ENCODE data around the gene ZNF462.

The ZNF462 gene

DNA sequence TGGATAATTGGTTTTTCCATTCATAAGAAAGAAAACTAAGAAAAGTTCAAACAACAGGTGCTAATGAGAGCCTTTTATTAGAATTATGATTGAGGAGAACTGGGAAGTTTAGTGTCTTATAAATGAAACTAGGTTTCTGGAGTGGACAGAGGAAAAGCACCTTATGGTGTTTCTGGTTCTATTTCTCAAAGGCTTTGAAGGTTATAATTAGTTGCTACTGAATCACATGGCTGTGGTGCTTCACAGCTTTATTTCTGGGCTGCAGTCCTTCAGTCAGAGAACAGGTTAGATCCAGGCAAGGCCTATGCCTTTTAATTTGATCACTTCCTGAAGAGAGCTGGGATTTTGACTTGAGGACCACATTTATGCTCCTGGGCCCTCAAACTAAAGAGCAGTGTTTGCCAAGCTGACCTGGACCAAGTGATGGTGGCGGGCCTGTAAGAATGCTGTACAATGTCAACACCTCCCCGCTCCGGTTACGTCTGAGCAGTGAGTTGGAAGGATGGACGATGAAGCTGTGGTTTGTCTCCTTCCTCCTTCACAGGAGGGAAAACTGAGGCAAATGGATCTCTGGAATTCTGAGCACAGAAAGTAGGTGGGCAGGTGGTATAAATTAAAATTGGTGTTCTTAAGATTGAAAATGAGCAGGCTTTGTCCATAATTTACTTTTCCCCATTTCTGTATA is 56.0 kb downstream of the ZNF462 start:
- no peak overlapping the region for H3K4me3 ChIP-seq (ENCODE audit: low read length, poor library complexity, severe bottlenecking)
- no peaks in the 10 kb centered on the region for H3K9me2 ChIP-seq (replicated peaks; ENCODE audit: low read depth, low read length)
- no peak overlapping the region for H3K4me2 ChIP-seq (ENCODE audit: low read depth, low read length, poor library complexity, severe bottlenecking)
- TF ChIP-seq, protein P1, sequence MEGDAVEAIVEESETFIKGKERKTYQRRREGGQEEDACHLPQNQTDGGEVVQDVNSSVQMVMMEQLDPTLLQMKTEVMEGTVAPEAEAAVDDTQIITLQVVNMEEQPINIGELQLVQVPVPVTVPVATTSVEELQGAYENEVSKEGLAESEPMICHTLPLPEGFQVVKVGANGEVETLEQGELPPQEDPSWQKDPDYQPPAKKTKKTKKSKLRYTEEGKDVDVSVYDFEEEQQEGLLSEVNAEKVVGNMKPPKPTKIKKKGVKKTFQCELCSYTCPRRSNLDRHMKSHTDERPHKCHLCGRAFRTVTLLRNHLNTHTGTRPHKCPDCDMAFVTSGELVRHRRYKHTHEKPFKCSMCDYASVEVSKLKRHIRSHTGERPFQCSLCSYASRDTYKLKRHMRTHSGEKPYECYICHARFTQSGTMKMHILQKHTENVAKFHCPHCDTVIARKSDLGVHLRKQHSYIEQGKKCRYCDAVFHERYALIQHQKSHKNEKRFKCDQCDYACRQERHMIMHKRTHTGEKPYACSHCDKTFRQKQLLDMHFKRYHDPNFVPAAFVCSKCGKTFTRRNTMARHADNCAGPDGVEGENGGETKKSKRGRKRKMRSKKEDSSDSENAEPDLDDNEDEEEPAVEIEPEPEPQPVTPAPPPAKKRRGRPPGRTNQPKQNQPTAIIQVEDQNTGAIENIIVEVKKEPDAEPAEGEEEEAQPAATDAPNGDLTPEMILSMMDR (conservative IDR thresholded peaks at IDR 0.05; ENCODE audit: low read length) = no peak
- TF ChIP-seq EZH2phosphoT487 (IDR thresholded peaks at IDR 0.05; ENCODE audit: borderline replicate concordance) = no peak
- no peaks in the 10 kb centered on the region for H3K27me3 ChIP-seq (ENCODE audit: insufficient read depth, low read length, poor library complexity, severe bottlenecking)
- no peak overlapping the region for H3K9ac ChIP-seq (ENCODE audit: low read depth, low read length, poor library complexity, severe bottlenecking)
- no peaks in the 10 kb centered on the region for H3F3A ChIP-seq (ENCODE audit: low read depth)
- H3K36me3 ChIP-seq (ENCODE audit: insufficient read depth, low read length) = peaks cover 7% of the 10 kb centered on the region; the same call in 1 of the 2 replicates
- H4K20me1 ChIP-seq (ENCODE audit: insufficient read depth, low read length, poor library complexity, severe bottlenecking) = no peaks in the 10 kb centered on the region
- H3K4me1 ChIP-seq (ENCODE audit: insufficient read depth, low read length, poor library complexity, severe bottlenecking) = peaks cover 9% of the 10 kb centered on the region
- H3K9me3 ChIP-seq (ENCODE audit: insufficient read depth, low read depth, low read length) = no peaks in the 10 kb centered on the region
- no peak overlapping the region for H2AFZ ChIP-seq (ENCODE audit: low read length)
- no peaks in the 10 kb centered on the region; the same call in 1 of the 2 replicates for H3K79me2 ChIP-seq (ENCODE audit: insufficient read depth, low read length)

DNA sequence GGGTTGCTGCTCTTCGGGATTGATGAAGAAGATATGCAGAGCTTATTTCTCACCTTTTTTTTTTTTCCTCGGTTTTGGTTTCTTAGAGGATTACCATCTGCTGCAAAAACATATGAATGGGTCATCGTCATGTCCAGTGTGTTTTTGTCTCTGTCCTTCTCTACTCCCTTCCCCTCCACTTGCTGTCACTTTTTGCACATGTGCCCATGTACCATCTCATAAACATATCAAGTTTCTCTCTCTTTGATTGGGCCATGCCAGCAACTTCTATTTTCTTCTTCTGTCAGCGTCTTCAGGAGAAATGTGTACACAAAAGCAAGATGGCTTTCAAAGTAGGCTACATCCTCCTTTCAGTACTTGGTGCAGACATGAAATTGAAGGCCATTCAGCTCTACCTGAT is 57.1 kb downstream of the ZNF462 start:
- Histone ChIP-seq H3K4me3 (ENCODE audit: low read length, poor library complexity, severe bottlenecking) (no peak overlapping the region), H3K27me3 (ENCODE audit: insufficient read depth, low read length, poor library complexity, severe bottlenecking) (no peaks in the 10 kb centered on the region), H3K9ac (ENCODE audit: low read depth, low read length, poor library complexity, severe bottlenecking) (no peak overlapping the region), H3K9me2 (replicated peaks; ENCODE audit: low read depth, low read length) (no peaks in the 10 kb centered on the region), H3K36me3 (ENCODE audit: insufficient read depth, low read length) (peaks cover 18% of the 10 kb centered on the region; the same call in 1 of the 2 replicates), H2AFZ (ENCODE audit: low read length) (no peak overlapping the region), H3K4me2 (ENCODE audit: low read depth, low read length, poor library complexity, severe bottlenecking) (no peak overlapping the region), H4K20me1 (ENCODE audit: insufficient read depth, low read length, poor library complexity, severe bottlenecking) (no peaks in the 10 kb centered on the region), H3K79me2 (ENCODE audit: insufficient read depth, low read length) (no peaks in the 10 kb centered on the region), H3K9me3 (ENCODE audit: insufficient read depth, low read depth, low read length) (no peaks in the 10 kb centered on the region), H3K4me1 (ENCODE audit: insufficient read depth, low read length, poor library complexity, severe bottlenecking) (peaks cover 9% of the 10 kb centered on the region), H3F3A (ENCODE audit: low read depth) (no peaks in the 10 kb centered on the region)
- no peak for TF ChIP-seq EZH2phosphoT487 (IDR thresholded peaks at IDR 0.05; ENCODE audit: borderline replicate concordance)
- TF ChIP-seq, protein P1 (conservative IDR thresholded peaks at IDR 0.05; ENCODE audit: low read length) = no peak

DNA sequence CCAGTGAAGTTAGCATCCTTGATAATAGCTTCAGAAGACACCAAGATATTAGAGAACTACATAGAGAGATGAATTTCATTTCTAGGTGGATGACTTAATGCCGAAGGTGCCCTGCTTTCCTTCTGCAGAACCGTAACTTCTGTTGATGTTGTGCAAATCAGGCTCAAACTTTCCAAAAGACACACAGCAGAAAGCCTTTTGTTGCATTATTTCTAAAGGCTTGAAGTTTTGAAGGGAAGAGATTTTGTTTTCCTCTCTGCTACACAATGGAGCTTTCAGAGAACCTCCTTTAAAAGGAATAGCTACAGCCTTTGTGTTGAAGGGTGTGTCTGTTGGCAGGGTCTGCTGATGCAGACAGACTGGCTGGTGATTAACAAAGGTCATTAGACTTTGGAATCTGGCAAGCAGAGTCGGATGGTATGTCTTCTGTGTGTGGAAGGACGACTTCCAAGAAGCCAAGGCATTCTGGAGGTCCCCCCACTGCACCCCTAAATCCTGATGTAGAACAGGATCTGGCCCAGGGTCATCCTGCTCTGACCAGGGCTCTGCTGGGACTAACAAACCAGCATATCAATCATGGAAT is 57.8 kb downstream of the ZNF462 start:
- TF ChIP-seq, protein P1 (conservative IDR thresholded peaks at IDR 0.05; ENCODE audit: low read length) = no peak
- TF ChIP-seq EZH2phosphoT487 (IDR thresholded peaks at IDR 0.05; ENCODE audit: borderline replicate concordance) = no peak
- Histone ChIP-seq H3K4me1 (ENCODE audit: insufficient read depth, low read length, poor library complexity, severe bottlenecking) (peaks cover 9% of the 10 kb centered on the region), H2AFZ (ENCODE audit: low read length) (peak overlapping the region; percentile 24; the same call in 1 of the 2 replicates), H3K36me3 (ENCODE audit: insufficient read depth, low read length) (peaks cover 25% of the 10 kb centered on the region; the same call in 1 of the 2 replicates), H3F3A (ENCODE audit: low read depth) (no peaks in the 10 kb centered on the region), H3K79me2 (ENCODE audit: insufficient read depth, low read length) (no peaks in the 10 kb centered on the region), H3K4me2 (ENCODE audit: low read depth, low read length, poor library complexity, severe bottlenecking) (peak overlapping the region; percentile 19), H3K9ac (ENCODE audit: low read depth, low read length, poor library complexity, severe bottlenecking) (peak overlapping the region; percentile 13), H3K27me3 (ENCODE audit: insufficient read depth, low read length, poor library complexity, severe bottlenecking) (no peaks in the 10 kb centered on the region), H3K4me3 (ENCODE audit: low read length, poor library complexity, severe bottlenecking) (no peak overlapping the region), H3K9me2 (replicated peaks; ENCODE audit: low read depth, low read length) (no peaks in the 10 kb centered on the region), H4K20me1 (ENCODE audit: insufficient read depth, low read length, poor library complexity, severe bottlenecking) (no peaks in the 10 kb centered on the region), H3K9me3 (ENCODE audit: insufficient read depth, low read depth, low read length) (no peaks in the 10 kb centered on the region)

Data from Loucy (cell line).